GM12875 (cell line): ENCODE measurements around the gene LRRC63.

Source experiments
- H3K4me3 ChIP-seq: one replicate; pipeline ENCODE4 v1.5.1; 2011; ENCODE audit warnings: low read depth, low read length, control low read depth
- CTCF ChIP-seq: IDR thresholded peaks from 2 replicates; pipeline ENCODE4 v1.5.1; 2011; ENCODE audit warnings: low read depth, mild to moderate bottlenecking, control low read depth, inconsistent platforms, low read length, moderate library complexity, borderline replicate concordance; ENCODE audit not compliant: insufficient read depth

The LRRC63 gene

GRCh38 chr13:46296115-46296822 lies 84.5 kb downstream of the LRRC63 start:
- TF ChIP-seq CTCF, result no peak
- H3K4me3 ChIP-seq, result no peak overlapping the region

- no peak for TF ChIP-seq CTCF
- no peak overlapping the region for H3K4me3 ChIP-seq
These were observed 85.2 kb downstream of the LRRC63 start for GRCh38 chr13:46296921-46297320.

GRCh38 chr13:46297361-46297811 lies 85.7 kb downstream of the LRRC63 start:
- no peak overlapping the region for H3K4me3 ChIP-seq
- no peak for TF ChIP-seq CTCF

GRCh38 chr13:46303742-46304385 lies 92.1 kb downstream of the LRRC63 start:
- no peak for TF ChIP-seq CTCF
- H3K4me3 ChIP-seq, result no peak overlapping the region

- H3K4me3 ChIP-seq, result no peak overlapping the region
- TF ChIP-seq CTCF, result no peak
These were observed 92.8 kb downstream of the LRRC63 start for GRCh38 chr13:46304546-46304945.

- no peak for TF ChIP-seq CTCF
These were observed 95.8 kb downstream of the LRRC63 start for GRCh38 chr13:46307554-46307953.

GRCh38 chr13:46310066-46310465 lies 98.3 kb downstream of the LRRC63 start:
- H3K4me3 ChIP-seq, result no peak overlapping the region
- TF ChIP-seq CTCF, result no peak

More at GRCh38 chr13:46307554-46307953, 95.8 kb downstream of the LRRC63 start:
- no peak overlapping the region for H3K4me3 ChIP-seq
